K562 (cell line): ENCODE measurements around the gene AJAP1. TPM values are rescaled to one million over a fixed set of nuclear protein-coding genes. Genes with fewer than 3 reads are reported as not detected.

ENCODE experiments used
- ATAC-seq: fragments of 200-7000 bp; cut with Tn5 transposase; 3 replicates; pipeline ENCODE4 v1.9.1; 2020; ENCODE audit warnings: moderate library complexity
- BruUV-seq: library from RNA; stranded (reverse); fragments of 400-500 nt; replicated peaks from 2 replicates; lab custom pipeline; 2021; lab: Mats Ljungman, UMichigan
- CTCF ChIA-PET: fragments of 300-600 bp; formaldehyde crosslinking; extraction: SDS; loops from one replicate; lab custom pipeline; 2021; ENCODE audit warnings: low intra/inter-chr PET ratio; lab: Yijun Ruan, JAX
- POLR2A ChIA-PET: fragments of 300-600, 350-650 bp; sonication (Branson Sonifier 250); formaldehyde crosslinking; extraction: SDS; loops from one replicate; lab custom pipeline; 2021; ENCODE audit warnings: antibody characterized with exemption, inconsistent platforms; lab: Yijun Ruan, JAX
- DNase-seq, 4 experiments: peaks; one replicate each; pipeline versions ENCODE4 v3.0.0 to v3.0.0-alpha.2; 2011 to 2018; ENCODE audit warnings: low spot score in 3 of 4, mixed read lengths in 3 of 4; ENCODE audit errors: extremely low read depth in 1 of 4
- FAIRE-seq: peaks from 2 replicates; lab custom pipeline; 2011; peaks lifted over from hg19 to GRCh38; lab: Jason Lieb, UNC
- H2AFZ ChIP-seq: 2 replicates; pipeline ENCODE4 v1.6.0; 2011; ENCODE audit warnings: low read depth, low read length, control low read depth, inconsistent platforms
- H3K27ac ChIP-seq: fragments of 200-600 bp; 3 replicates; pipeline ENCODE4 v1.8.0; 2011; ENCODE audit warnings: low read depth, mild to moderate bottlenecking, control low read depth, inconsistent platforms, low read length, moderate library complexity, mixed read lengths; ENCODE audit errors: extremely low read depth
- H3K27me3 ChIP-seq, 2 experiments: fragments of 300-600 bp in 1 of 2; 2 replicates in 1 of 2; 3 replicates in 1 of 2; pipeline versions ENCODE4 v1.6.0 to v1.8.0; 2011; ENCODE audit warnings: inconsistent platforms in 2 of 2, low read length in 2 of 2, mild to moderate bottlenecking in 1 of 2, mixed read lengths in 1 of 2, moderate library complexity in 1 of 2; ENCODE audit not compliant: control insufficient read depth in 2 of 2, insufficient read depth in 2 of 2
- H3K36me3 ChIP-seq: fragments of 300-600 bp; 3 replicates; pipeline ENCODE4 v1.8.0; 2011; ENCODE audit warnings: mild to moderate bottlenecking, low read length, inconsistent platforms; ENCODE audit not compliant: control insufficient read depth, insufficient read depth
- H3K4me1 ChIP-seq, 2 experiments: fragments of 200-600 bp in 1 of 2; replicated peaks in 1 of 2; 2 replicates in 1 of 2; 3 replicates in 1 of 2; pipeline versions ENCODE4 v1.5.1 to v1.8.0; 2011; ENCODE audit warnings: inconsistent platforms in 2 of 2, low read length in 2 of 2, mild to moderate bottlenecking in 1 of 2, mixed read lengths in 1 of 2, moderate library complexity in 1 of 2; ENCODE audit not compliant: control insufficient read depth in 2 of 2, insufficient read depth in 2 of 2
- H3K4me2 ChIP-seq: 2 replicates; pipeline ENCODE4 v1.6.1; 2011; ENCODE audit warnings: low read length, control low read depth, inconsistent platforms, mixed read lengths; ENCODE audit not compliant: insufficient read depth
- H3K4me3 ChIP-seq: fragments of 200-600 bp; sonication (generic), shearing (Covaris generic); 2 replicates; pipeline ENCODE4 v1.5.1; 2016; ENCODE audit warnings: control low read depth, inconsistent platforms
- H3K79me2 ChIP-seq: fragments of 200-600 bp; 3 replicates; pipeline ENCODE4 v1.8.0; 2011; ENCODE audit warnings: low read length, inconsistent platforms; ENCODE audit not compliant: control insufficient read depth, insufficient read depth
- H3K9ac ChIP-seq, 2 experiments: 2 replicates each; pipeline versions ENCODE4 v1.6.0 to v1.6.1; 2011; ENCODE audit warnings: low read depth in 2 of 2, low read length in 2 of 2, control low read depth in 1 of 2, inconsistent platforms in 1 of 2, mild to moderate bottlenecking in 1 of 2, mixed read lengths in 1 of 2; ENCODE audit not compliant: insufficient read depth in 1 of 2
- H3K9me1 ChIP-seq: one replicate; pipeline ENCODE4 v1.6.0; 2011; ENCODE audit warnings: inconsistent platforms, mild to moderate bottlenecking, low read length, moderate library complexity; ENCODE audit not compliant: control insufficient read depth, insufficient read depth
- H3K9me3 ChIP-seq: replicated peaks from 2 replicates; pipeline ENCODE4 v1.5.1; 2011; ENCODE audit warnings: low read depth, low read length, inconsistent platforms; ENCODE audit not compliant: control insufficient read depth, insufficient read depth
- H4K20me1 ChIP-seq: replicated peaks from 2 replicates; pipeline ENCODE4 v1.6.1; 2011; ENCODE audit warnings: low read length, inconsistent platforms, mixed read lengths; ENCODE audit not compliant: control insufficient read depth, insufficient read depth
- CCAR2 ChIP-seq: fragments of 200-400 bp; formaldehyde crosslinking; IDR thresholded peaks from 2 replicates; pipeline ENCODE4 v1.6.1; 2017; ENCODE audit warnings: mild to moderate bottlenecking, low read depth, low read length
- HDAC8 ChIP-seq: fragments of 450-650 bp; IDR thresholded peaks from 2 replicates; pipeline ENCODE4 v1.6.1; 2016; ENCODE audit warnings: mild to moderate bottlenecking, missing genetic modification characterization, moderate library complexity, missing compliant biosample characterization
- HDGF ChIP-seq: fragments of 450-650 bp; IDR thresholded peaks from 2 replicates; pipeline ENCODE4 v1.6.1; 2016
- ILF3 ChIP-seq: fragments of 450-650 bp; IDR thresholded peaks from 2 replicates; pipeline ENCODE4 v1.6.1; 2018; ENCODE audit warnings: antibody characterized with exemption, mild to moderate bottlenecking, moderate library complexity, borderline replicate concordance
- MCM7 ChIP-seq, 2 experiments: fragments of 450-650 bp; IDR thresholded peaks; 2 replicates each; pipeline ENCODE4 v1.6.1; 2016 to 2018
- PHB ChIP-seq: fragments of 250-450 bp; sonication (Bioruptor Pico); IDR thresholded peaks from 2 replicates; pipeline ENCODE4 v1.5.0; 2021
- ZFX ChIP-seq: sonication (generic); formaldehyde crosslinking; IDR thresholded peaks from 2 replicates; pipeline ENCODE4 v1.8.0; 2022; ENCODE audit warnings: mild to moderate bottlenecking, missing genetic modification reagents, moderate library complexity
- ZNF263 ChIP-seq: sonication (generic); formaldehyde crosslinking; IDR thresholded peaks from 2 replicates; pipeline ENCODE4 v1.8.0; 2022; ENCODE audit warnings: mild to moderate bottlenecking, missing genetic modification reagents, borderline replicate concordance
- ZNF707 ChIP-seq: fragments of 250-450 bp; sonication (Bioruptor Pico); conservative IDR thresholded peaks from 2 replicates; pipeline ENCODE4 v1.8.0; 2022; ENCODE audit warnings: inconsistent platforms, mild to moderate bottlenecking, moderate library complexity
- ZNF77 ChIP-seq: fragments of 250-450 bp; sonication (Bioruptor Pico); IDR thresholded peaks from 2 replicates; pipeline ENCODE4 v1.5.0; 2020
- WGBS: fragments of 100-300 bp; shearing (Covaris generic); methylation state at CpG from one replicate; pipeline ENCODE4 v1.1.6; 2016; ENCODE audit warnings: low coverage, mixed read lengths; ENCODE audit not compliant: insufficient coverage; ENCODE audit errors: missing lambda C conversion rate; 5-methylcytosine and 5-hydroxymethylcytosine counted together
- in situ Hi-C: fragments of 300-500 bp; cut with MboI; formaldehyde crosslinking; loops from 4 replicates; pipeline ENCODE4 v1.15.0; 2018; ENCODE audit warnings: inconsistent platforms, mixed read lengths
- intact Hi-C: fragments of 100-400 bp; cut with micrococcal nuclease; formaldehyde crosslinking; loops from 2 replicates; pipeline ENCODE4 v1.14.2; 2022
- polyA plus RNA-seq, 8 experiments: library from polyadenylated mRNA; depleted of rRNA in 4 of 8; stranded (reverse) in 5 of 8; unstranded in 3 of 8; fragments of >200 nt; fragmentation: Nextera tagmentation in 2 of 8; fragmentation: Illumina TruSeq in 1 of 8; extraction: Ambion mirVana in 2 of 8; extraction: Trizol in 1 of 8; gene quantifications; 2 replicates each; pipeline versions ENCODE4 v1.2.1 to v1.2.3, GENCODE V29; 2011 to 2014; ENCODE audit warnings: inconsistent platforms in 1 of 8, missing spikeins in 1 of 8
- total RNA-seq, 7 experiments: library from RNA; depleted of rRNA in 6 of 7; stranded (reverse); fragments of >200 nt in 6 of 7; fragmentation: Illumina TruSeq in 2 of 7; extraction: Trizol in 2 of 7; gene quantifications; 2 replicates each; pipeline versions ENCODE4 v1.2.1 to v1.2.3, GENCODE V29; 2011 to 2021; ENCODE audit warnings: low replicate concordance in 1 of 7
- TF ChIP-seq, protein P1 (sequence below): sonication (generic); formaldehyde crosslinking; IDR thresholded peaks from 2 replicates; pipeline ENCODE4 v1.9.0; 2022; ENCODE audit warnings: mild to moderate bottlenecking, missing genetic modification reagents
- TF ChIP-seq, protein P2 (sequence below), 2 experiments: fragments of 450-650 bp; IDR thresholded peaks; 2 replicates each; pipeline ENCODE4 v1.6.1; 2016; ENCODE audit warnings: mild to moderate bottlenecking in 2 of 2, borderline replicate concordance in 1 of 2, low read depth in 1 of 2, moderate library complexity in 1 of 2

Gene AJAP1
- total and polyA plus RNA-seq, 9 of the 15 experiments (the other 6 are each of a cell fraction or from before 2014, with no cell fraction given) = not detected

DNA sequence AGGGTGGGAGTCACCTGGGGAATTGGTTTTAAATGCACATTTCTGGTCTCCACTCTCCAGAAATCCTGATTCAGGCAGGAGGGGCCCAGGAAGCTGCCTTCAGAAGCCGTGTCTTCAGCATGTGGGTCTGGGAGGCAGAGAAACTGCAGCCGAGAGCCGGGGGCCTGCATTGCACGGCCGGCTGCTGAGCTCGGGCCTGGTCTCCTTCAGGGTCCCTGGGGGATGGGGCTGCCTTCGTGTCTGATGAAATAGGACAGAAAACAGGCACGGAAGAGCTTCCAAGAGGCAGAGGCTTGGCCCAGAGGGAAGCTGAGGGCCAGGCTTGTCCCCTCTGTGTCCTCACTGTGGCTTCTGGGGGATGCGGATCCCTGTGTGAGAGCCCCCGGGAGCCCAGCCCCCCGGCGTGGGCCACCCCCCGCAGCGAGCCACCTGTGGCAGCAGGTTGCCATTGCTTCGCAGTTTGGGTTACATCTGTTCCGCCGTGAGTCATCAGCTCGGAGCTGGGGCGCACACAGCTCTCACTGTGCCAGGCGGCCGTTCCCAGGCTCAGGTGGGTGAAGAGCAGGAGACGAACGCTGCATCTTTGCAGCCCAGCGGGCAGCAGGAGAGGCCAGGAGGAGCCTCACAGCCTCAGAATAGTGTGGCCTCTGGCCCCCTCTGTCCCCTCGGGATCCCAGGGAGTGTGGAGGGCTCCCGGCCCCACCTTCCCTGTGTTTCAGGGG is 72.4 kb downstream of the AJAP1 start:
- 2% methylated on average over 22 of the region's 26 CpGs for WGBS
- H3K36me3 ChIP-seq = no peaks in the 10 kb centered on the region
- H2AFZ ChIP-seq = no peak overlapping the region
- H4K20me1 ChIP-seq = peaks cover 5% of the 10 kb centered on the region
- in situ Hi-C loops (no loop called here), intact Hi-C loops (no loop called here)
- ChIA-PET POLR2A (no interaction called here), CTCF (no interaction called here)
- FAIRE-seq = no peak
- H3K79me2 ChIP-seq = no peaks in the 10 kb centered on the region
- H3K9me3 ChIP-seq = no peaks in the 10 kb centered on the region
- peaks cover 0 to 66% of the 10 kb centered on the region in 2 experiments; a peak in 3 of 5 replicates for H3K27me3 ChIP-seq
- BruUV-seq = no TSS peak
- no peak overlapping the region for H3K4me3 ChIP-seq
- no peaks in the 10 kb centered on the region; a peak in 1 of 5 replicates for H3K4me1 ChIP-seq
- ATAC-seq = peak; percentile 16; the same call in 1 of the 3 replicates
- H3K9me1 ChIP-seq = peaks cover 4% of the 10 kb centered on the region
- DNase-seq = no peak
- H3K27ac ChIP-seq = no peak overlapping the region
- H3K9ac ChIP-seq = no peak overlapping the region
- TF ChIP-seq MCM7 (IDR thresholded peaks at IDR 0.05) (no peak), HDGF (no peak), ZNF707 (CRISPR knock-in tag) (no peak), ZNF263 (CRISPR knock-in tag) (no peak), PHB (CRISPR knock-in tag) (no peak), CCAR2 (no peak), ZFX (no peak), ZNF77 (CRISPR knock-in tag) (no peak), ILF3 (no peak), HDAC8 (tag) (no peak)
- TF ChIP-seq, protein P1, sequence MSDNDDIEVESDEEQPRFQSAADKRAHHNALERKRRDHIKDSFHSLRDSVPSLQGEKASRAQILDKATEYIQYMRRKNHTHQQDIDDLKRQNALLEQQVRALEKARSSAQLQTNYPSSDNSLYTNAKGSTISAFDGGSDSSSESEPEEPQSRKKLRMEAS (CRISPR knock-in tag) = no peak
- TF ChIP-seq, protein P2, sequence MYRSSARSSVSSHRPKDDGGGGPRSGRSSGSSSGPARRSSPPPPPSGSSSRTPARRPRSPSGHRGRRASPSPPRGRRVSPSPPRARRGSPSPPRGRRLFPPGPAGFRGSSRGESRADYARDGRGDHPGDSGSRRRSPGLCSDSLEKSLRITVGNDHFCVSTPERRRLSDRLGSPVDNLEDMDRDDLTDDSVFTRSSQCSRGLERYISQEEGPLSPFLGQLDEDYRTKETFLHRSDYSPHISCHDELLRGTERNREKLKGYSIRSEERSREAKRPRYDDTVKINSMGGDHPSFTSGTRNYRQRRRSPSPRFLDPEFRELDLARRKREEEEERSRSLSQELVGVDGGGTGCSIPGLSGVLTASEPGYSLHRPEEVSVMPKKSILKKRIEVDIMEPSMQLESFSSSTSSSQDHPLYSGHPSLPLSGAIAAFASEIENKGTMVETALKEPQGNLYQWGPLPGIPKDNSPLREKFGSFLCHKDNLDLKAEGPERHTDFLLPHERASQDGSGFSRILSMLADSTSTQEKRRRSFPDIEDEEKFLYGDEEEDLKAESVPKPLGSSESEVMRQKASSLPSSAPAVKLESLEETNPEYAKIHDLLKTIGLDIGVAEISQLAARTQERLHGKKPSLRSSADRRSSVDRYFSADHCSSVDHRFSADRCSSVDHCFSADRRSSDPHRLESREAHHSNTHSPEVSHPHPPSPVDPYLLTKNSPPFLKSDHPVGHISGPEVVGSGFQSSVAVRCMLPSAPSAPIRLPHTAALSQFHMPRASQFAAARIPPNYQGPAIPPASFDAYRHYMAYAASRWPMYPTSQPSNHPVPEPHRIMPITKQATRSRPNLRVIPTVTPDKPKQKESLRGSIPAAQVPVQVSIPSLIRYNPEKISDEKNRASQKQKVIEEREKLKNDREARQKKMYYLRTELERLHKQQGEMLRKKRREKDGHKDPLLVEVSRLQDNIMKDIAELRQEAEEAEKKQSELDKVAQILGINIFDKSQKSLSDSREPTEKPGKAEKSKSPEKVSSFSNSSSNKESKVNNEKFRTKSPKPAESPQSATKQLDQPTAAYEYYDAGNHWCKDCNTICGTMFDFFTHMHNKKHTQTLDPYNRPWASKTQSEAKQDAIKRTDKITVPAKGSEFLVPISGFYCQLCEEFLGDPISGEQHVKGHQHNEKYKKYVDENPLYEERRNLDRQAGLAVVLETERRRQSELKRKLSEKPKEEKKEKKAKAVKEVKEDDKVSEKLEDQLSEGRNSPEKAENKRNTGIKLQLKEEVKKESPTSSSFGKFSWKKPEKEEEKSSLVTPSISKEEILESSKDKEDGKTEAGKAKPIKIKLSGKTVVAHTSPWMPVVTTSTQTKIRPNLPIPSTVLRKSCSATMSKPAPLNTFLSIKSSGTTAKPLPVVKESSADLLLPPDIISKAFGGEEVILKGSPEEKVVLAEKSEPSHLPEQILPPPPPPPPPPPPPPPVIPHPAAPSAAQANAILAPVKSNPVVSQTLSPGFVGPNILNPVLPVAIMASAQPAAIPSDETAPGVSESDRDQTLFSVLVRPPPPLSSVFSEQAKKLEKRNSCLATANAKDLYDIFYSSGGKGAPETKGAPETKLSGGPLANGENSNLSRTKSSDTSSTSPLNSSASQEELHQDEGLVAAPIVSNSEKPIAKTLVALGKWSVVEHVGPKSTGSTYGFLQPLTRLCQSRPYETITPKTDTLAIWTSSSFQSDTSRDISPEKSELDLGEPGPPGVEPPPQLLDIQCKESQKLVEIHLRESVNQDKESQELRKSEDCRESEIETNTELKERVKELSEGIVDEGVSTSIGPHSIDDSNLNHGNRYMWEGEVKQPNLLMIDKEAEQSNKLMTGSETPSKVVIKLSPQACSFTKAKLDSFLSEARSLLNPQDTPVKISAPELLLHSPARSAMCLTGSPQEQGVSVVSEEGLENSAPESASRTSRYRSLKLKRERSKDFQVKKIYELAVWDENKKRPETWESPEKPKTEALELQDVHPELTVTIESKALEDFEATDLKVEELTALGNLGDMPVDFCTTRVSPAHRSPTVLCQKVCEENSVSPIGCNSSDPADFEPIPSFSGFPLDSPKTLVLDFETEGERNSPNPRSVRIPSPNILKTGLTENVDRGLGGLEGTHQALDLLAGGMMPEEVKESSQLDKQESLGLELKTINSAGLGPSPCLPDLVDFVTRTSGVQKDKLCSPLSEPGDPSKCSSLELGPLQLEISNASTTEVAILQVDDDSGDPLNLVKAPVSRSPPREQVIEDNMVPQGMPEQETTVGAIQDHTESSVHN (IDR thresholded peaks at IDR 0.05; ENCODE audit: borderline replicate concordance in 1 of 2, low read depth in 1 of 2) = no peak
- H3K4me2 ChIP-seq = no peak overlapping the region
